WI38 (cell line): ENCODE results near the gene A1BG.

Experiments
- H3K4me3 ChIP-seq: 2 replicates; pipeline ENCODE4 v1.5.1; 2011; ENCODE audit warnings: low read depth, mild to moderate bottlenecking, control low read depth, low read length
- CTCF ChIP-seq: IDR thresholded peaks from 2 replicates; pipeline ENCODE4 v1.5.1; 2012; ENCODE audit warnings: low read depth, mild to moderate bottlenecking, control low read depth, low read length

The A1BG gene

GRCh38 chr19:58362272-58362994 lies 9.1 kb upstream of the A1BG start, which contains the start of gene ZNF497:
ZNF497 (minus strand) TSS chr19:58362751; CDS start chr19:58357635, 5,116 bp downstream.
- H3K4me3 ChIP-seq = peak within 1 kb of the TSS; percentile 67
- TF ChIP-seq CTCF = no peak

- TF ChIP-seq CTCF = no peak
These were observed 8.6 kb upstream of the A1BG start for GRCh38 chr19:58361900-58362271.

GRCh38 chr19:58357481-58358145 lies 4.3 kb upstream of the A1BG start:
- H3K4me3 ChIP-seq = no peak overlapping the region
- TF ChIP-seq CTCF = no peak

More at GRCh38 chr19:58361900-58362271, 8.6 kb upstream of the A1BG start:
- peak overlapping the region; percentile 67 for H3K4me3 ChIP-seq

GRCh38 chr19:58356766-58357480 lies 3.6 kb upstream of the A1BG start:
- peak overlapping the region; percentile 29; the same call in 1 of the 2 replicates for H3K4me3 ChIP-seq
- no peak for TF ChIP-seq CTCF

GRCh38 chr19:58355908-58356765 lies 2.8 kb upstream of the A1BG start:
- no peak for TF ChIP-seq CTCF
- peak overlapping the region; percentile 29; the same call in 1 of the 2 replicates for H3K4me3 ChIP-seq

GRCh38 chr19:58355215-58355796 lies 2.0 kb upstream of the A1BG start:
- TF ChIP-seq CTCF = no peak

More at GRCh38 chr19:58355215-58355796, 2.0 kb upstream of the A1BG start:
- no peak overlapping the region for H3K4me3 ChIP-seq
